A549 (cell line): ENCODE measurements around the gene PAIP2. TPM values are rescaled to one million over a fixed set of nuclear protein-coding genes. Genes with fewer than 3 reads are reported as not detected.

Experiments
- ATAC-seq, 2 experiments: fragments of 200-7000 bp in 1 of 2; fragments of >200 bp in 1 of 2; cut with Nextera tagmentation in 1 of 2; cut with Tn5 transposase in 1 of 2; 3 replicates each; pipeline versions ENCODE4 v1.8.0 to v1.9.1; 2018 to 2020; ENCODE audit warnings: mild to moderate bottlenecking in 1 of 2, moderate library complexity in 1 of 2
- CTCF ChIA-PET: fragments of 300-600 bp; sonication (Branson Sonifier 250); formaldehyde crosslinking; extraction: SDS; loops from one replicate; lab custom pipeline; 2021; ENCODE audit warnings: antibody characterized with exemption, inconsistent platforms; lab: Yijun Ruan, JAX
- POLR2A ChIA-PET: fragments of 350-600 bp; formaldehyde crosslinking; extraction: SDS; loops from one replicate; lab custom pipeline; 2021; ENCODE audit warnings: antibody characterized with exemption, inconsistent platforms; lab: Yijun Ruan, JAX
- DNase-seq, 2 experiments: peaks; one replicate each; pipeline versions ENCODE4 v3.0.0 to v3.0.0-alpha.2; 2011 to 2016; ENCODE audit warnings: low read depth in 1 of 2, low spot score in 1 of 2
- FAIRE-seq: peaks from 2 replicates; lab custom pipeline; 2011; peaks lifted over from hg19 to GRCh38; lab: Jason Lieb, UNC
- H3K27ac ChIP-seq, 2 experiments: fragments of >200 bp; sonication (Bioruptor Twin); formaldehyde crosslinking; 3 replicates each; pipeline ENCODE4 v1.5.1; 2016 to 2017
- H3K4me1 ChIP-seq: fragments of >200 bp; sonication (Bioruptor Twin); formaldehyde crosslinking; 3 replicates; pipeline ENCODE4 v1.6.1; 2016
- H3K4me2 ChIP-seq: fragments of >200 bp; sonication (Bioruptor Twin); formaldehyde crosslinking; 3 replicates; pipeline ENCODE4 v1.6.1; 2016
- H3K4me3 ChIP-seq: fragments of >200 bp; sonication (Bioruptor Twin); formaldehyde crosslinking; 3 replicates; pipeline ENCODE4 v1.5.1; 2016
- H3K9me3 ChIP-seq: fragments of >200 bp; sonication (Bioruptor Twin); formaldehyde crosslinking; 3 replicates; pipeline ENCODE4 v1.6.1; 2016
- CHD2 ChIP-seq: fragments of 150-350 bp; IDR thresholded peaks from 2 replicates; pipeline ENCODE4 v1.6.1; 2014; ENCODE audit warnings: low read length; ENCODE audit not compliant: partially characterized antibody
- EHF ChIP-seq: fragments of 250-450 bp; sonication (Bioruptor Pico); IDR thresholded peaks from 2 replicates; pipeline ENCODE4 v1.5.0; 2020; ENCODE audit warnings: mild to moderate bottlenecking
- EHMT2 ChIP-seq: fragments of 200-600 bp; sonication (generic); IDR thresholded peaks from 2 replicates; pipeline ENCODE4 v1.6.1; 2016; ENCODE audit warnings: antibody characterized with exemption, low read depth, mild to moderate bottlenecking, moderate library complexity
- FOXS1 ChIP-seq: fragments of 250-450 bp; sonication (Bioruptor Pico); IDR thresholded peaks from 2 replicates; pipeline ENCODE4 v1.5.0; 2020; ENCODE audit warnings: mild to moderate bottlenecking, moderate library complexity
- GATA3 ChIP-seq: IDR thresholded peaks from 2 replicates; pipeline ENCODE4 v1.6.1; 2012; ENCODE audit warnings: borderline replicate concordance
- HOXA7 ChIP-seq: fragments of 250-450 bp; sonication (Bioruptor Pico); IDR thresholded peaks from 2 replicates; pipeline ENCODE4 v1.5.0; 2020; ENCODE audit warnings: mild to moderate bottlenecking, moderate library complexity
- HOXB5 ChIP-seq: fragments of 250-450 bp; sonication (Bioruptor Pico); IDR thresholded peaks from 2 replicates; pipeline ENCODE4 v1.5.0; 2020; ENCODE audit warnings: mild to moderate bottlenecking, moderate library complexity
- JUN ChIP-seq, 2 experiments: fragments of >200 bp; sonication (Bioruptor Twin); formaldehyde crosslinking; IDR thresholded peaks; 2 replicates in 1 of 2; 3 replicates in 1 of 2; pipeline ENCODE4 v1.6.1; 2016 to 2017
- JUNB ChIP-seq: fragments of >200 bp; sonication (Bioruptor Twin); formaldehyde crosslinking; IDR thresholded peaks from 2 replicates; pipeline ENCODE4 v1.6.1; 2016
- KDM1A ChIP-seq: fragments of 200-600 bp; sonication (generic); IDR thresholded peaks from 2 replicates; pipeline ENCODE4 v1.6.1; 2016; ENCODE audit warnings: low read depth, mild to moderate bottlenecking
- MAZ ChIP-seq: fragments of 150-350 bp; IDR thresholded peaks from 2 replicates; pipeline ENCODE4 v1.6.1; 2014; ENCODE audit warnings: antibody characterized with exemption, low read depth, low read length, borderline replicate concordance
- MYC ChIP-seq: IDR thresholded peaks from 2 replicates; pipeline ENCODE4 v1.6.1; 2012; ENCODE audit warnings: mild to moderate bottlenecking, inconsistent platforms, low read length, improper control_type of control experiment, borderline replicate concordance
- NFE2L2 ChIP-seq: fragments of 150-350 bp; conservative IDR thresholded peaks from 2 replicates; pipeline ENCODE4 v1.6.1; 2014; ENCODE audit warnings: low read length
- PHF8 ChIP-seq: fragments of 200-600 bp; sonication (generic); IDR thresholded peaks from 2 replicates; pipeline ENCODE4 v1.6.1; 2016; ENCODE audit warnings: low read depth, mild to moderate bottlenecking, antibody characterized with exemption, moderate library complexity, borderline replicate concordance
- POLR2A ChIP-seq: IDR thresholded peaks from 2 replicates; pipeline ENCODE4 v1.6.1; 2012; ENCODE audit warnings: mild to moderate bottlenecking, low read length
- RAD21 ChIP-seq, 2 experiments: fragments of >200 bp in 1 of 2; sonication (Bioruptor Twin) in 1 of 2; formaldehyde crosslinking in 1 of 2; IDR thresholded peaks in 1 of 2; conservative IDR thresholded peaks in 1 of 2; 2 replicates in 1 of 2; 3 replicates in 1 of 2; pipeline ENCODE4 v1.6.1; 2012 to 2018; ENCODE audit warnings: inconsistent platforms in 1 of 2
- RARB ChIP-seq: fragments of 250-450 bp; sonication (Bioruptor Pico); IDR thresholded peaks from 2 replicates; pipeline ENCODE4 v1.8.0; 2021; ENCODE audit warnings: mild to moderate bottlenecking, moderate library complexity
- RCOR1 ChIP-seq: fragments of 150-350 bp; IDR thresholded peaks from 2 replicates; pipeline ENCODE4 v1.6.1; 2014; ENCODE audit warnings: antibody characterized with exemption, low read length, low read depth
- RFX5 ChIP-seq: fragments of 450-650 bp; IDR thresholded peaks from 2 replicates; pipeline ENCODE4 v1.7.1; 2014; ENCODE audit warnings: antibody characterized with exemption, mild to moderate bottlenecking, moderate library complexity
- RNF2 ChIP-seq: fragments of 200-600 bp; sonication (generic); IDR thresholded peaks from 2 replicates; pipeline ENCODE4 v1.6.1; 2016; ENCODE audit warnings: low read depth, mild to moderate bottlenecking, antibody characterized with exemption, moderate library complexity, borderline replicate concordance
- TFCP2L1 ChIP-seq: fragments of 250-450 bp; sonication (Bioruptor Pico); IDR thresholded peaks from 2 replicates; pipeline ENCODE4 v1.5.0; 2021; ENCODE audit warnings: mild to moderate bottlenecking
- TP53 ChIP-seq: fragments of 250-450 bp; sonication (Bioruptor Pico); IDR thresholded peaks from 2 replicates; pipeline ENCODE4 v1.5.0; 2021; ENCODE audit warnings: mild to moderate bottlenecking, moderate library complexity
- WGBS: methylation state at CpG from one replicate; pipeline ENCODE4 v1.1.6; 2017; ENCODE audit errors: missing lambda C conversion rate; 5-methylcytosine and 5-hydroxymethylcytosine counted together
- polyA plus RNA-seq, 4 experiments: library from polyadenylated mRNA; depleted of rRNA in 3 of 4; stranded (reverse); fragments of >200 nt; fragmentation: RNase III in 1 of 4; extraction: RNeasy Plus Mini Kit Qiagen cat#74134 plus additional on column Dnase treatment in 1 of 4; gene quantifications; 2 replicates in 3 of 4; 3 replicates in 1 of 4; pipeline ENCODE4 v1.2.3, GENCODE V29; 2011 to 2017
- TF ChIP-seq, protein P1 (sequence below): fragments of 250-450 bp; sonication (Bioruptor Pico); IDR thresholded peaks from 2 replicates; pipeline ENCODE4 v1.5.0; 2021; ENCODE audit warnings: mild to moderate bottlenecking, moderate library complexity, borderline replicate concordance
- TF ChIP-seq, protein P2 (sequence below): IDR thresholded peaks from 2 replicates; pipeline ENCODE4 v1.6.1; 2012
- TF ChIP-seq, protein P3 (sequence below): fragments of 200-600 bp; sonication (generic); IDR thresholded peaks from 2 replicates; pipeline ENCODE4 v1.6.1; 2016; ENCODE audit warnings: antibody characterized with exemption, mild to moderate bottlenecking, moderate library complexity
- TF ChIP-seq, protein P4 (sequence below): fragments of >200 bp; sonication (Bioruptor Twin); formaldehyde crosslinking; IDR thresholded peaks from 2 replicates; pipeline ENCODE4 v1.6.1; 2016
- TF ChIP-seq, protein P5 (sequence below): IDR thresholded peaks from 2 replicates; pipeline ENCODE4 v1.6.1; 2012; ENCODE audit warnings: low read depth, borderline replicate concordance
- TF ChIP-seq, protein P6 (sequence below): fragments of 150-350 bp; IDR thresholded peaks from 2 replicates; pipeline ENCODE4 v1.6.1; 2014; ENCODE audit warnings: low read depth, mild to moderate bottlenecking, low read length
- TF ChIP-seq, protein P7 (sequence below): IDR thresholded peaks from 2 replicates; pipeline ENCODE4 v1.6.1; 2012

PAIP2 gene
- polyA plus RNA-seq, 2 of the 4 experiments (the other 2 are of a cell fraction), result 109 to 128 TPM

DNA sequence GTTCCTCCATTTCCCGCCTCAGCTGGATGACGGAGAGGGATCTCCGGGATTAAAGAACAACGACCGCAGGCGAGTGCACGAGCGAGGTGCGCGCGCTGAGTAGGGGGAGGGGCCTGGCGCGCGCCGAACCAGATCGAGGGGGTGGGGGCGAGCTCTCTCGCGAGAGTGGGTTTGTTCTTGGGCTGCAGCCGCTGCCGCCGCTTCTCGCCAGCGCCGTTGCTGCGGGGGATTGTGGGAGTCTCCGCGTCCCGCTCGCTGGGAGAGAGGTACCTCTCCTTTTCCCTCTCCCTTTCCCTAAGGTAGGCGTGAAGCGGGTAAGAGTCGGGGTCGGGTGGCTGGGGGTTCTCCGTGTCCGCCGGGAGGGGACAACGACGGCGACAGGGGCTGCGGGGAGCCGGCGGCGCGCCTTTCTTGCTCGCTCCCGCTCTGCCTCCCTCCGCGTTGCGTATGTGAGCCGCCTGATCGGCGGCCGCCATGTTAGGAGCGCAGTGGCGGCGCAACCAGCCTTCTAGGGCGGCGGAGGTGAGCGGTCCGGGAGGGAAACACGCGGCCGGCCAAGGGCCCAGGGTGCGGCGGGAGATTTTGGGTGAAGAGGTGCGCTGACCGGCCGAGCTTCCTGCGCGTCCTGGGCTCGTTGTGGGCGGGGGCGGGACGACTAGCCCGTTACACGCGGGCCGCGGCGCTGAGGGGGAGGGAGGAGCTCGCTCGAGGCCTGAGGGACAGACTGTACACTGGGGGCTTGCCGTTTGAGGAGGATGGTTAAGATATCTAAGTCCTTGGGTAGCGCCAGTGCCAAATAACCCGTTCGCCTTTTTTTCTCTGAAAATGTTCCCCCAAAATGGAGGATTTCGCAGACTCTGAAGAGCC lies 47.9 kb upstream of the PAIP2 start, which contains the start of gene MATR3:
Gene MATR3, plus strand, starts transcription at position 234 of the 867 bp plus-strand sequence. CDS start 13,676 bp downstream, outside the sequence.
- Histone ChIP-seq H3K9me3 (no peaks in the 10 kb centered on the region), H3K4me3 (peak within 1 kb of the TSS; percentile 66), H3K4me1 (peaks cover 34% of the 10 kb centered on the region), H3K4me2 (peak within 1 kb of the TSS; percentile 91), H3K27ac (peak within 1 kb of the TSS; percentile 97 to 98)
- DNase-seq, result peak; percentile 93 to 97
- POLR2A ChIA-PET, result interaction anchor here (0.6 to 2.5 kb wide), 30 partner anchors 10 to 722 kb away, joined by 3 to 38 read pairs (median 3); partner anchors contain the start of genes DNAJC18, HSPA9, PAIP2 and PROB1
- WGBS, result 1% methylated on average over 60 of the region's 88 CpGs
- ATAC-seq, result peak; percentile 88 to 89
- CTCF ChIA-PET, result interaction anchor here (0.9 to 2.3 kb wide), 13 partner anchors 9 to 220 kb away, joined by 3 to 17 read pairs (median 3); no protein-coding TSS in a partner anchor
- no peak for FAIRE-seq
- TF ChIP-seq HOXA7, result no peak
- TF ChIP-seq KDM1A, result no peak
- peak; percentile 60; the same call in 1 of the 2 replicates for TF ChIP-seq RARB
- TF ChIP-seq JUN (IDR thresholded peaks at IDR 0.05), result peak; percentile 91 to 94; a peak in 4 of 5 replicates
- TF ChIP-seq CHD2, result peak; percentile 97
- TF ChIP-seq, protein P1, sequence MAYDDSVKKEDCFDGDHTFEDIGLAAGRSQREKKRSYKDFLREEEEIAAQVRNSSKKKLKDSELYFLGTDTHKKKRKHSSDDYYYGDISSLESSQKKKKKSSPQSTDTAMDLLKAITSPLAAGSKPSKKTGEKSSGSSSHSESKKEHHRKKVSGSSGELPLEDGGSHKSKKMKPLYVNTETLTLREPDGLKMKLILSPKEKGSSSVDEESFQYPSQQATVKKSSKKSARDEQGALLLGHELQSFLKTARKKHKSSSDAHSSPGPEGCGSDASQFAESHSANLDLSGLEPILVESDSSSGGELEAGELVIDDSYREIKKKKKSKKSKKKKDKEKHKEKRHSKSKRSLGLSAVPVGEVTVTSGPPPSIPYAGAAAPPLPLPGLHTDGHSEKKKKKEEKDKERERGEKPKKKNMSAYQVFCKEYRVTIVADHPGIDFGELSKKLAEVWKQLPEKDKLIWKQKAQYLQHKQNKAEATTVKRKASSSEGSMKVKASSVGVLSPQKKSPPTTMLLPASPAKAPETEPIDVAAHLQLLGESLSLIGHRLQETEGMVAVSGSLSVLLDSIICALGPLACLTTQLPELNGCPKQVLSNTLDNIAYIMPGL (CRISPR knock-in tag), result peak; percentile 68; the same call in 1 of the 2 replicates
- no peak for TF ChIP-seq EHF (CRISPR knock-in tag)
- peak in 1 of 2 experiments; percentile 2; a peak in 2 of 5 replicates for TF ChIP-seq RAD21 (conservative IDR thresholded peaks at IDR 0.05 in 1 of 2, IDR thresholded peaks at IDR 0.05 in 1 of 2)
- no peak for TF ChIP-seq RCOR1
- TF ChIP-seq PHF8, result peak; percentile 85
- TF ChIP-seq FOXS1 (CRISPR knock-in tag), result no peak
- no peak for TF ChIP-seq JUNB
- peak; percentile 77 for TF ChIP-seq GATA3
- 0 out of 2 replicates have a peak, but pooled peaks have one; percentile 54 for TF ChIP-seq MAZ
- TF ChIP-seq, protein P2, sequence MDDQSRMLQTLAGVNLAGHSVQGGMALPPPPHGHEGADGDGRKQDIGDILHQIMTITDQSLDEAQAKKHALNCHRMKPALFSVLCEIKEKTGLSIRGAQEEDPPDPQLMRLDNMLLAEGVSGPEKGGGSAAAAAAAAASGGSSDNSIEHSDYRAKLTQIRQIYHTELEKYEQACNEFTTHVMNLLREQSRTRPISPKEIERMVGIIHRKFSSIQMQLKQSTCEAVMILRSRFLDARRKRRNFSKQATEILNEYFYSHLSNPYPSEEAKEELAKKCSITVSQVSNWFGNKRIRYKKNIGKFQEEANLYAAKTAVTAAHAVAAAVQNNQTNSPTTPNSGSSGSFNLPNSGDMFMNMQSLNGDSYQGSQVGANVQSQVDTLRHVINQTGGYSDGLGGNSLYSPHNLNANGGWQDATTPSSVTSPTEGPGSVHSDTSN, result peak; percentile 57; the same call in 1 of the 2 replicates
- peak; percentile 91 for TF ChIP-seq TFCP2L1 (CRISPR knock-in tag)
- TF ChIP-seq NFE2L2, result no peak
- TF ChIP-seq MYC, result peak; percentile 68
- peak; percentile 66; the same call in 1 of the 2 replicates for TF ChIP-seq TP53 (CRISPR knock-in tag)
- 0 out of 2 replicates have a peak, but pooled peaks have one; percentile 54 for TF ChIP-seq HOXB5
- TF ChIP-seq, protein P3, sequence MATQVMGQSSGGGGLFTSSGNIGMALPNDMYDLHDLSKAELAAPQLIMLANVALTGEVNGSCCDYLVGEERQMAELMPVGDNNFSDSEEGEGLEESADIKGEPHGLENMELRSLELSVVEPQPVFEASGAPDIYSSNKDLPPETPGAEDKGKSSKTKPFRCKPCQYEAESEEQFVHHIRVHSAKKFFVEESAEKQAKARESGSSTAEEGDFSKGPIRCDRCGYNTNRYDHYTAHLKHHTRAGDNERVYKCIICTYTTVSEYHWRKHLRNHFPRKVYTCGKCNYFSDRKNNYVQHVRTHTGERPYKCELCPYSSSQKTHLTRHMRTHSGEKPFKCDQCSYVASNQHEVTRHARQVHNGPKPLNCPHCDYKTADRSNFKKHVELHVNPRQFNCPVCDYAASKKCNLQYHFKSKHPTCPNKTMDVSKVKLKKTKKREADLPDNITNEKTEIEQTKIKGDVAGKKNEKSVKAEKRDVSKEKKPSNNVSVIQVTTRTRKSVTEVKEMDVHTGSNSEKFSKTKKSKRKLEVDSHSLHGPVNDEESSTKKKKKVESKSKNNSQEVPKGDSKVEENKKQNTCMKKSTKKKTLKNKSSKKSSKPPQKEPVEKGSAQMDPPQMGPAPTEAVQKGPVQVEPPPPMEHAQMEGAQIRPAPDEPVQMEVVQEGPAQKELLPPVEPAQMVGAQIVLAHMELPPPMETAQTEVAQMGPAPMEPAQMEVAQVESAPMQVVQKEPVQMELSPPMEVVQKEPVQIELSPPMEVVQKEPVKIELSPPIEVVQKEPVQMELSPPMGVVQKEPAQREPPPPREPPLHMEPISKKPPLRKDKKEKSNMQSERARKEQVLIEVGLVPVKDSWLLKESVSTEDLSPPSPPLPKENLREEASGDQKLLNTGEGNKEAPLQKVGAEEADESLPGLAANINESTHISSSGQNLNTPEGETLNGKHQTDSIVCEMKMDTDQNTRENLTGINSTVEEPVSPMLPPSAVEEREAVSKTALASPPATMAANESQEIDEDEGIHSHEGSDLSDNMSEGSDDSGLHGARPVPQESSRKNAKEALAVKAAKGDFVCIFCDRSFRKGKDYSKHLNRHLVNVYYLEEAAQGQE, result peak; percentile 99
- TF ChIP-seq, protein P4, sequence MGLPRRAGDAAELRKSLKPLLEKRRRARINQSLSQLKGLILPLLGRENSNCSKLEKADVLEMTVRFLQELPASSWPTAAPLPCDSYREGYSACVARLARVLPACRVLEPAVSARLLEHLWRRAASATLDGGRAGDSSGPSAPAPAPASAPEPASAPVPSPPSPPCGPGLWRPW, result no peak
- no peak for TF ChIP-seq RFX5
- TF ChIP-seq RNF2, result no peak
- TF ChIP-seq, protein P5, sequence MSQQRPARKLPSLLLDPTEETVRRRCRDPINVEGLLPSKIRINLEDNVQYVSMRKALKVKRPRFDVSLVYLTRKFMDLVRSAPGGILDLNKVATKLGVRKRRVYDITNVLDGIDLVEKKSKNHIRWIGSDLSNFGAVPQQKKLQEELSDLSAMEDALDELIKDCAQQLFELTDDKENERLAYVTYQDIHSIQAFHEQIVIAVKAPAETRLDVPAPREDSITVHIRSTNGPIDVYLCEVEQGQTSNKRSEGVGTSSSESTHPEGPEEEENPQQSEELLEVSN, result peak; percentile 87
- TF ChIP-seq, protein P6, sequence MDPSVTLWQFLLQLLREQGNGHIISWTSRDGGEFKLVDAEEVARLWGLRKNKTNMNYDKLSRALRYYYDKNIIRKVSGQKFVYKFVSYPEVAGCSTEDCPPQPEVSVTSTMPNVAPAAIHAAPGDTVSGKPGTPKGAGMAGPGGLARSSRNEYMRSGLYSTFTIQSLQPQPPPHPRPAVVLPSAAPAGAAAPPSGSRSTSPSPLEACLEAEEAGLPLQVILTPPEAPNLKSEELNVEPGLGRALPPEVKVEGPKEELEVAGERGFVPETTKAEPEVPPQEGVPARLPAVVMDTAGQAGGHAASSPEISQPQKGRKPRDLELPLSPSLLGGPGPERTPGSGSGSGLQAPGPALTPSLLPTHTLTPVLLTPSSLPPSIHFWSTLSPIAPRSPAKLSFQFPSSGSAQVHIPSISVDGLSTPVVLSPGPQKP, result no peak
- TF ChIP-seq EHMT2, result no peak
- peak; percentile 92 for TF ChIP-seq POLR2A
- TF ChIP-seq, protein P7, sequence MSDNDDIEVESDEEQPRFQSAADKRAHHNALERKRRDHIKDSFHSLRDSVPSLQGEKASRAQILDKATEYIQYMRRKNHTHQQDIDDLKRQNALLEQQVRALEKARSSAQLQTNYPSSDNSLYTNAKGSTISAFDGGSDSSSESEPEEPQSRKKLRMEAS, result peak; percentile 72
